SK-N-SH (cell line): ENCODE measurements around the gene PLXNA4. TPM values are rescaled to one million over a fixed set of nuclear protein-coding genes. Genes with fewer than 3 reads are reported as not detected.

Experiments
- CTCF ChIA-PET: fragments of 300-600, 350-600 bp; formaldehyde crosslinking; extraction: SDS; loops from one replicate; lab custom pipeline; 2021; lab: Yijun Ruan, JAX
- POLR2A ChIA-PET: fragments of 350-600 bp; sonication (Branson Sonifier 250); formaldehyde crosslinking; extraction: SDS; loops from one replicate; lab custom pipeline; 2020; ENCODE audit warnings: antibody characterized with exemption, inconsistent platforms; lab: Yijun Ruan, JAX
- DNase-seq: peaks from one replicate; pipeline ENCODE4 v3.0.0; 2012
- H2AFZ ChIP-seq: fragments of 200-600 bp; sonication (generic); 2 replicates; pipeline ENCODE4 v1.8.1; 2016; ENCODE audit warnings: antibody characterized with exemption, mild to moderate bottlenecking, low read depth
- H3F3A ChIP-seq: fragments of 200-600 bp; sonication (generic); replicated peaks from 2 replicates; pipeline ENCODE3; 2016; ENCODE audit warnings: antibody characterized with exemption, mild to moderate bottlenecking; ENCODE audit not compliant: insufficient read depth
- H3K27ac ChIP-seq, 2 experiments: fragments of 200-500 bp in 1 of 2; fragments of 200-600 bp in 1 of 2; sonication (Bioruptor generic) in 1 of 2; sonication (generic), shearing (Covaris generic) in 1 of 2; 2 replicates each; pipeline versions ENCODE4 v1.5.1 to v1.6.1; 2014 to 2016; ENCODE audit warnings: low read depth in 2 of 2, inconsistent platforms in 1 of 2, low read length in 1 of 2, mild to moderate bottlenecking in 1 of 2, mixed read lengths in 1 of 2
- H3K27me3 ChIP-seq: fragments of 200-600 bp; sonication (generic), shearing (Covaris generic); 2 replicates; pipeline ENCODE4 v1.6.1; 2016; ENCODE audit warnings: mixed run types; ENCODE audit not compliant: insufficient read depth
- H3K36me3 ChIP-seq, 2 experiments: fragments of 200-500 bp in 1 of 2; fragments of 200-600 bp in 1 of 2; sonication (Bioruptor generic) in 1 of 2; sonication (generic) in 1 of 2; replicated peaks in 1 of 2; 2 replicates each; pipeline versions ENCODE3 to v1.5.1; 2014 to 2016; ENCODE audit warnings: low read length in 1 of 2, mild to moderate bottlenecking in 1 of 2; ENCODE audit not compliant: insufficient read depth in 2 of 2, control insufficient read depth in 1 of 2
- H3K4me1 ChIP-seq, 2 experiments: fragments of 200-500 bp in 1 of 2; fragments of 200-600 bp in 1 of 2; sonication (Bioruptor generic) in 1 of 2; sonication (generic), shearing (Covaris generic) in 1 of 2; 2 replicates each; pipeline versions ENCODE4 v1.5.1 to v1.6.1; 2014 to 2016; ENCODE audit warnings: low read depth in 1 of 2, low read length in 1 of 2, mixed run types in 1 of 2; ENCODE audit not compliant: insufficient read depth in 2 of 2, control insufficient read depth in 1 of 2
- H3K4me2 ChIP-seq: fragments of 200-600 bp; sonication (generic), shearing (Covaris generic); 2 replicates; pipeline ENCODE4 v1.6.1; 2017; ENCODE audit warnings: mixed run types
- H3K4me3 ChIP-seq, 2 experiments: fragments of 200-500 bp in 1 of 2; fragments of 200-600 bp in 1 of 2; sonication (Bioruptor generic) in 1 of 2; sonication (generic), shearing (Covaris generic) in 1 of 2; 2 replicates each; pipeline versions ENCODE4 v1.5.1 to v1.8.1; 2014 to 2016; ENCODE audit warnings: low read depth in 2 of 2, inconsistent platforms in 1 of 2, low read length in 1 of 2, mild to moderate bottlenecking in 1 of 2, mixed read lengths in 1 of 2, moderate library complexity in 1 of 2
- H3K79me2 ChIP-seq: fragments of 200-600 bp; sonication (generic); 2 replicates; pipeline ENCODE4 v1.8.1; 2017; ENCODE audit warnings: mild to moderate bottlenecking; ENCODE audit not compliant: insufficient read depth
- H3K9ac ChIP-seq: fragments of 200-600 bp; sonication (generic); 2 replicates; pipeline ENCODE4 v1.6.1; 2017; ENCODE audit warnings: mixed run types
- H3K9me2 ChIP-seq: fragments of 200-600 bp; sonication (generic); 2 replicates; pipeline ENCODE4 v1.6.1; 2017; ENCODE audit warnings: mixed run types
- H3K9me3 ChIP-seq: fragments of 200-600 bp; sonication (generic); 2 replicates; pipeline ENCODE4 v1.6.1; 2017; ENCODE audit warnings: mixed run types, mild to moderate bottlenecking, moderate library complexity
- H4K20me1 ChIP-seq: fragments of 200-600 bp; sonication (generic); 2 replicates; pipeline ENCODE4 v1.6.1; 2017; ENCODE audit warnings: mild to moderate bottlenecking, mixed run types; ENCODE audit not compliant: insufficient read depth
- CHD2 ChIP-seq: fragments of 150-350 bp; IDR thresholded peaks from 2 replicates; pipeline ENCODE4 v1.6.1; 2018; ENCODE audit warnings: low read length; ENCODE audit not compliant: partially characterized antibody
- ELF1 ChIP-seq: IDR thresholded peaks from 2 replicates; pipeline ENCODE4 v1.4.0; 2012
- EZH2phosphoT487 ChIP-seq: fragments of 200-600 bp; sonication (generic); IDR thresholded peaks from 2 replicates; pipeline ENCODE4 v1.6.1; 2017; ENCODE audit warnings: low read depth, mixed run types, mild to moderate bottlenecking, antibody characterized with exemption, moderate library complexity, borderline replicate concordance
- FOSL2 ChIP-seq: IDR thresholded peaks from 2 replicates; pipeline ENCODE4 v1.4.0; 2012; ENCODE audit warnings: low read depth, mild to moderate bottlenecking, moderate library complexity, borderline replicate concordance
- FOXM1 ChIP-seq: IDR thresholded peaks from 2 replicates; pipeline ENCODE4 v1.4.0; 2012; ENCODE audit warnings: low read depth, mild to moderate bottlenecking
- GABPA ChIP-seq: IDR thresholded peaks from 2 replicates; pipeline ENCODE4 v1.4.0; 2012; ENCODE audit warnings: low read depth, mild to moderate bottlenecking
- GATA2 ChIP-seq: sonication (generic); formaldehyde crosslinking; IDR thresholded peaks from 2 replicates; pipeline ENCODE4 v1.5.0; 2020; ENCODE audit warnings: mild to moderate bottlenecking, missing genetic modification reagents
- IRF3 ChIP-seq: fragments of 150-350 bp; IDR thresholded peaks from 2 replicates; pipeline ENCODE4 v1.6.1; 2016; ENCODE audit warnings: mild to moderate bottlenecking, low read depth, low read length
- MEF2A ChIP-seq: IDR thresholded peaks from 2 replicates; pipeline ENCODE4 v1.4.0; 2012; ENCODE audit warnings: low read depth, borderline replicate concordance
- MXI1 ChIP-seq: IDR thresholded peaks from 2 replicates; pipeline ENCODE4 v1.6.1; 2012; ENCODE audit warnings: mild to moderate bottlenecking, low read depth, low read length, improper control_type of control experiment
- NFIC ChIP-seq: IDR thresholded peaks from 2 replicates; pipeline ENCODE4 v1.4.0; 2012; ENCODE audit warnings: borderline replicate concordance
- POLR2AphosphoS5 ChIP-seq: IDR thresholded peaks from 2 replicates; pipeline ENCODE4 v1.6.1; 2012; ENCODE audit warnings: low read depth, low read length
- RAD21 ChIP-seq: IDR thresholded peaks from 2 replicates; pipeline ENCODE4 v1.6.1; 2012; ENCODE audit warnings: mild to moderate bottlenecking, low read length
- RCOR1 ChIP-seq: fragments of 150-350 bp; IDR thresholded peaks from 2 replicates; pipeline ENCODE4 v1.6.1; 2017; ENCODE audit warnings: antibody characterized with exemption, low read length
- RFX5 ChIP-seq: IDR thresholded peaks from 2 replicates; pipeline ENCODE4 v1.6.1; 2012; ENCODE audit warnings: mild to moderate bottlenecking, improper control_type of control experiment, low read length
- RXRA ChIP-seq: IDR thresholded peaks from 2 replicates; pipeline ENCODE4 v1.4.0; 2012; ENCODE audit warnings: low read depth, mild to moderate bottlenecking, borderline replicate concordance
- SIN3A ChIP-seq: IDR thresholded peaks from 2 replicates; pipeline ENCODE4 v1.6.1; 2012; ENCODE audit warnings: low read depth, mild to moderate bottlenecking, low read length, moderate library complexity, borderline replicate concordance
- SMC3 ChIP-seq: IDR thresholded peaks from 2 replicates; pipeline ENCODE4 v1.6.1; 2012; ENCODE audit warnings: low read depth, low read length, improper control_type of control experiment
- TAF1 ChIP-seq: IDR thresholded peaks from 2 replicates; pipeline ENCODE4 v1.6.1; 2012; ENCODE audit warnings: low read depth, mild to moderate bottlenecking, low read length, moderate library complexity, borderline replicate concordance
- TCF12 ChIP-seq: IDR thresholded peaks from 2 replicates; pipeline ENCODE4 v1.4.0; 2012
- TEAD4 ChIP-seq: IDR thresholded peaks from 2 replicates; pipeline ENCODE4 v1.4.0; 2012; ENCODE audit warnings: mild to moderate bottlenecking, borderline replicate concordance; ENCODE audit not compliant: insufficient read depth
- YY1 ChIP-seq: IDR thresholded peaks from 2 replicates; pipeline ENCODE4 v1.4.0; 2012; ENCODE audit warnings: low read depth, mild to moderate bottlenecking
- WGBS: methylation state at CpG from one replicate; pipeline ENCODE4 v1.1.6; 2017; ENCODE audit warnings: low lambda C conversion rate; 5-methylcytosine and 5-hydroxymethylcytosine counted together
- polyA plus RNA-seq, 3 experiments: library from polyadenylated mRNA; depleted of rRNA; stranded (reverse); fragments of >200 nt; gene quantifications; 2 replicates each; pipeline ENCODE4 v1.2.3, GENCODE V29; 2012
- TF ChIP-seq, protein P1 (sequence below): IDR thresholded peaks from 2 replicates; pipeline ENCODE4 v1.6.1; 2012; ENCODE audit warnings: mild to moderate bottlenecking, low read depth, low read length, moderate library complexity
- TF ChIP-seq, protein P2 (sequence below): IDR thresholded peaks from 2 replicates; pipeline ENCODE4 v1.4.0; 2012; ENCODE audit warnings: low read depth
- TF ChIP-seq, protein P3 (sequence below): fragments of 150-350 bp; IDR thresholded peaks from 2 replicates; pipeline ENCODE4 v1.6.1; 2017; ENCODE audit warnings: antibody characterized with exemption, low read length, low read depth, borderline replicate concordance

Gene PLXNA4
- polyA plus RNA-seq, 1 of the 3 experiments (the other 2 are of a cell fraction), result 2.4 TPM

DNA sequence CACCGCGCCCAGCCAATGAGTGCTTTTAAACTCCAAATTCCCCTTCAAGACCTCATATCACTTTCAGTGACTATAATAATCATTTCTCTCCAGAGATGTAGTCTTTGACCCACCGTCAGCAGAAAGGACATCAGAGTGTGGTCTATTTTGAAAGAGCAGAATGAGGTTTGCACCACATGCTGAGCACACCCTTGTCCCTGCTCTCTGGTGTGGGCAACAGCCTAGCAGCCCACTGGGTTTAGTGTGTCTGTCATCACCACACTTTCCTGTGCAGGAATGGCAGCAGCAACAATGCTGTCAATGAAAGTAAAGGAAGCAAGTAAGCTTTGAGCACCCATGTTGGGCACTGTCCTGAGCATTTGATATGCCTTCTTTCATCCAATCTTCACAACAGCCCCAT, 122.4 kb downstream of the PLXNA4 start:
- no peaks in the 10 kb centered on the region for H3K79me2 ChIP-seq
- no peak overlapping the region for H3K4me3 ChIP-seq
- H3K9me2 ChIP-seq, result no peaks in the 10 kb centered on the region
- no peaks in the 10 kb centered on the region for H3K36me3 ChIP-seq
- peaks cover 0 to 24% of the 10 kb centered on the region in 2 experiments; a peak in 2 of 4 replicates for H3K4me1 ChIP-seq
- H3K4me2 ChIP-seq, result no peak overlapping the region
- no peaks in the 10 kb centered on the region for H3K9me3 ChIP-seq
- H3K27me3 ChIP-seq, result no peaks in the 10 kb centered on the region
- ChIA-PET CTCF (interaction anchor here (1.3 to 1.5 kb wide), 4 partner anchors 12 to 135 kb away, joined by 3 to 6 read pairs (median 4); no protein-coding TSS in a partner anchor), POLR2A (no interaction called here)
- no peaks in the 10 kb centered on the region for H3F3A ChIP-seq
- no peak overlapping the region for H3K9ac ChIP-seq
- no peak for DNase-seq
- H4K20me1 ChIP-seq, result no peaks in the 10 kb centered on the region
- H3K27ac ChIP-seq, result no peak overlapping the region
- TF ChIP-seq CHD2 (no peak), GATA2 (no peak), FOXM1 (no peak), GABPA (no peak), TEAD4 (no peak), TAF1 (no peak), YY1 (no peak), RFX5 (no peak), RXRA (no peak), NFIC (no peak), FOSL2 (no peak), EZH2phosphoT487 (no peak), RAD21 (no peak)
- TF ChIP-seq, protein P1, sequence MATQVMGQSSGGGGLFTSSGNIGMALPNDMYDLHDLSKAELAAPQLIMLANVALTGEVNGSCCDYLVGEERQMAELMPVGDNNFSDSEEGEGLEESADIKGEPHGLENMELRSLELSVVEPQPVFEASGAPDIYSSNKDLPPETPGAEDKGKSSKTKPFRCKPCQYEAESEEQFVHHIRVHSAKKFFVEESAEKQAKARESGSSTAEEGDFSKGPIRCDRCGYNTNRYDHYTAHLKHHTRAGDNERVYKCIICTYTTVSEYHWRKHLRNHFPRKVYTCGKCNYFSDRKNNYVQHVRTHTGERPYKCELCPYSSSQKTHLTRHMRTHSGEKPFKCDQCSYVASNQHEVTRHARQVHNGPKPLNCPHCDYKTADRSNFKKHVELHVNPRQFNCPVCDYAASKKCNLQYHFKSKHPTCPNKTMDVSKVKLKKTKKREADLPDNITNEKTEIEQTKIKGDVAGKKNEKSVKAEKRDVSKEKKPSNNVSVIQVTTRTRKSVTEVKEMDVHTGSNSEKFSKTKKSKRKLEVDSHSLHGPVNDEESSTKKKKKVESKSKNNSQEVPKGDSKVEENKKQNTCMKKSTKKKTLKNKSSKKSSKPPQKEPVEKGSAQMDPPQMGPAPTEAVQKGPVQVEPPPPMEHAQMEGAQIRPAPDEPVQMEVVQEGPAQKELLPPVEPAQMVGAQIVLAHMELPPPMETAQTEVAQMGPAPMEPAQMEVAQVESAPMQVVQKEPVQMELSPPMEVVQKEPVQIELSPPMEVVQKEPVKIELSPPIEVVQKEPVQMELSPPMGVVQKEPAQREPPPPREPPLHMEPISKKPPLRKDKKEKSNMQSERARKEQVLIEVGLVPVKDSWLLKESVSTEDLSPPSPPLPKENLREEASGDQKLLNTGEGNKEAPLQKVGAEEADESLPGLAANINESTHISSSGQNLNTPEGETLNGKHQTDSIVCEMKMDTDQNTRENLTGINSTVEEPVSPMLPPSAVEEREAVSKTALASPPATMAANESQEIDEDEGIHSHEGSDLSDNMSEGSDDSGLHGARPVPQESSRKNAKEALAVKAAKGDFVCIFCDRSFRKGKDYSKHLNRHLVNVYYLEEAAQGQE, result no peak
- H2AFZ ChIP-seq, result no peak overlapping the region
- WGBS, result 82% methylated on average over 3 of the region's 3 CpGs

DNA sequence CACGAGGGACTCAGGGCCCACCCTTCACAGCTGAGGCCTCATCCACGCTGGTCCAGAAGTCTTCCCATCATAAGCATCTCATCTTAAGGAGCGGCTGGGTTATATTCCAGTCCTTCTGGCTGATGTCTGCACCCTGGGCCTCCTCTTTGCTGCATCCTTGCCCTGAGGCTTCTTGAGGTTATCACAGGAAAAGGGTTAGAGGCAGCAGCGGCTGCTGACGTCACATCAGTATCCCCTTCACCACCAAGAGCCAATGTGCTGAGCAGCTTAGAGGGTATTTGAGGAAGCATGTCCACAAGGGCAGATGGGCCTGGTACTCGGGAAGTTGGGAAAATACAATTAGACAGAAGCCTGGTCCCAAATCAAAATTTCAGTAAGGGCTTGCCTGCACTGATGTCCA, 125.1 kb downstream of the PLXNA4 start:
- no peaks in the 10 kb centered on the region for H3K79me2 ChIP-seq
- 55% methylated on average over 6 of the region's 6 CpGs for WGBS
- no peaks in the 10 kb centered on the region for H3K9me3 ChIP-seq
- H3K36me3 ChIP-seq, result no peaks in the 10 kb centered on the region
- TF ChIP-seq RCOR1 (no peak), TAF1 (no peak), MXI1 (no peak), CHD2 (no peak), TCF12 (no peak), FOXM1 (no peak), MEF2A (no peak), RXRA (no peak), SMC3 (no peak), SIN3A (no peak), GABPA (no peak), POLR2AphosphoS5 (no peak), IRF3 (no peak), ELF1 (no peak)
- TF ChIP-seq, protein P2, sequence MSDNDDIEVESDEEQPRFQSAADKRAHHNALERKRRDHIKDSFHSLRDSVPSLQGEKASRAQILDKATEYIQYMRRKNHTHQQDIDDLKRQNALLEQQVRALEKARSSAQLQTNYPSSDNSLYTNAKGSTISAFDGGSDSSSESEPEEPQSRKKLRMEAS, result no peak
- TF ChIP-seq, protein P3, sequence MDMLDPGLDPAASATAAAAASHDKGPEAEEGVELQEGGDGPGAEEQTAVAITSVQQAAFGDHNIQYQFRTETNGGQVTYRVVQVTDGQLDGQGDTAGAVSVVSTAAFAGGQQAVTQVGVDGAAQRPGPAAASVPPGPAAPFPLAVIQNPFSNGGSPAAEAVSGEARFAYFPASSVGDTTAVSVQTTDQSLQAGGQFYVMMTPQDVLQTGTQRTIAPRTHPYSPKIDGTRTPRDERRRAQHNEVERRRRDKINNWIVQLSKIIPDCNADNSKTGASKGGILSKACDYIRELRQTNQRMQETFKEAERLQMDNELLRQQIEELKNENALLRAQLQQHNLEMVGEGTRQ, result no peak
- H3K9me2 ChIP-seq, result no peaks in the 10 kb centered on the region
- ChIA-PET POLR2A (no interaction called here), CTCF (interaction anchor here (1.5 to 2.0 kb wide), 3 partner anchors 10 to 133 kb away, joined by 3 to 8 read pairs (median 4); no protein-coding TSS in a partner anchor)
- no peaks in the 10 kb centered on the region for H3F3A ChIP-seq
- H2AFZ ChIP-seq, result no peak overlapping the region
- H3K4me3 ChIP-seq, result no peak overlapping the region
- no peak for DNase-seq
- H3K27ac ChIP-seq, result no peak overlapping the region
- no peaks in the 10 kb centered on the region for H3K27me3 ChIP-seq
- H4K20me1 ChIP-seq, result no peaks in the 10 kb centered on the region
- no peak overlapping the region for H3K9ac ChIP-seq
- no peak overlapping the region for H3K4me2 ChIP-seq
- H3K4me1 ChIP-seq, result peaks cover 0 to 14% of the 10 kb centered on the region in 2 experiments; a peak in 1 of 4 replicates
